OCI-LY3 (cell line): ENCODE data around the gene AP1S1.

Experiments
- CTCF ChIP-seq: fragments of 200-600, 300-600 bp; sonication (generic); IDR thresholded peaks from 2 replicates; pipeline ENCODE4 v1.5.1; 2014; ENCODE audit warnings: antibody characterized with exemption, low read length, low read depth
- EZH2phosphoT487 ChIP-seq: fragments of 200-600 bp; shearing (Covaris generic); IDR thresholded peaks from 2 replicates; pipeline ENCODE4 v1.6.1; 2018; ENCODE audit warnings: antibody characterized with exemption, mixed run types, low read depth

DNA sequence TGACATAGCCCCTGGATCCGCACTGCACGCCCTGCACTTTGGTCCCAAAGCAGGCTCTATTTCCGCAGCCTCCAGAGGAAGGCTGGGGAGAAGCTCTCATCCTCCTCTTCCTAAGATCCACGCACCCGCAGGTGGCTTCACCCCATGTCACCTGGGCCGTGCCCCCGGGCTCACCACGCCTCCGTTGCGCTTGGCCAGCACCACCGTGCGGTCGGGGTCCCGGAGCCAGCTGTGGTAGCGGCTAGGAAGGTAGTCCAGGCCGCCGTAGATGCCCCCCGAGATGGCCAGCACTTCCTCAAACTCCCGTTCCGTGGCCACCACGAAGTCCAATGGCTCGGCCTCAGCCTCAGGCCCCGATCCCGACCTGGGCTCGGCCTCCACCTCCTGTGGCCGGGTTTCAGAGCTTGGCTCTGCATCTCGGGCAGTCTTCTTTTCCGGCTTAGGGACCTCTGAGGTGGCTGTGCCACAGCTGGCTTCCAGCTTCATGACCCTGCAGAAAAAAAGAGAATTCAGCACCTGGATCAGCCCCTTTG is 20.1 kb downstream of the AP1S1 start:
- TF ChIP-seq CTCF (no peak), EZH2phosphoT487 (no peak)
